ENCODE results near the gene PHKB. TPM values are rescaled to one million over a fixed set of nuclear protein-coding genes. Genes with fewer than 3 reads are reported as not detected.

The PHKB gene
- total RNA-seq, 2 donors from 2014 or later = 75.7 to 93.8 TPM

- Histone ChIP-seq H3K36me3 (peaks cover 7% of the 10 kb centered on the region), H3K27ac (no peak overlapping the region), H3K4me3 (no peak overlapping the region), H3K27me3 (replicated peaks; ENCODE audit: insufficient read depth) (no peaks in the 10 kb centered on the region), H3K4me1 (ENCODE audit: control insufficient read depth in 1 of 2, low read depth in 2 of 2) (peaks cover 21 to 28% of the 10 kb centered on the region in 2 donors), H3K9me3 (no peaks in the 10 kb centered on the region)
- no peak for ATAC-seq (ENCODE audit: insufficient number of reproducible peaks, low FRiP score, low read depth)
- DNase-seq (ENCODE audit: low spot score) = no peak
- no peak for TF ChIP-seq CTCF (IDR thresholded peaks at IDR 0.05)
Observed at GRCh38 chr16:47458331-47458730, 2.8 kb upstream of the PHKB start.

- Histone ChIP-seq H3K27me3 (replicated peaks; ENCODE audit: insufficient read depth) (no peaks in the 10 kb centered on the region), H3K36me3 (no peaks in the 10 kb centered on the region), H3K9me3 (no peaks in the 10 kb centered on the region), H3K4me1 (ENCODE audit: control insufficient read depth in 1 of 2, low read depth in 2 of 2) (peaks cover 23 to 40% of the 10 kb centered on the region in 2 donors), H3K4me3 (peak overlapping the region; percentile 77), H3K27ac (peak overlapping the region; percentile 98 to 99)
- DNase-seq (ENCODE audit: low spot score) (no peak), ATAC-seq (ENCODE audit: insufficient number of reproducible peaks, low FRiP score, low read depth) (no peak)
- TF ChIP-seq CTCF (IDR thresholded peaks at IDR 0.05) = no peak
Observed at GRCh38 chr16:47459603-47460002, 1.5 kb upstream of the PHKB start.

GRCh38 chr16:47460359-47460710 lies 796 bp upstream of the PHKB start:
- no peak for TF ChIP-seq CTCF (IDR thresholded peaks at IDR 0.05)

GRCh38 chr16:47461598-47462266 lies 601 bp downstream of the PHKB start:
- peak overlapping the region; percentile 77 for H3K4me3 ChIP-seq
- no peaks in the 10 kb centered on the region for H3K9me3 ChIP-seq
- ATAC-seq (ENCODE audit: insufficient number of reproducible peaks, low FRiP score, low read depth) = peak; percentile 29
- TF ChIP-seq CTCF (IDR thresholded peaks at IDR 0.05) = no peak
- no peaks in the 10 kb centered on the region for H3K36me3 ChIP-seq
- H3K27me3 ChIP-seq (replicated peaks; ENCODE audit: insufficient read depth) = no peaks in the 10 kb centered on the region
- no peak for DNase-seq (ENCODE audit: low spot score)
- peaks cover 26 to 47% of the 10 kb centered on the region in 2 donors for H3K4me1 ChIP-seq (ENCODE audit: control insufficient read depth in 1 of 2, low read depth in 2 of 2)
- peak overlapping the region; percentile 98 to 99 for H3K27ac ChIP-seq

More at GRCh38 chr16:47460359-47460710, 796 bp upstream of the PHKB start:
- Histone ChIP-seq H3K4me3 (peak overlapping the region; percentile 77), H3K36me3 (no peaks in the 10 kb centered on the region), H3K27me3 (replicated peaks; ENCODE audit: insufficient read depth) (no peaks in the 10 kb centered on the region), H3K9me3 (no peaks in the 10 kb centered on the region), H3K4me1 (ENCODE audit: control insufficient read depth in 1 of 2, low read depth in 2 of 2) (peaks cover 26 to 47% of the 10 kb centered on the region in 2 donors), H3K27ac (peak overlapping the region; percentile 98 to 99)
- DNase-seq (ENCODE audit: low spot score) = no peak
- no peak for ATAC-seq (ENCODE audit: insufficient number of reproducible peaks, low FRiP score, low read depth)

- no peak for DNase-seq (ENCODE audit: low spot score)
- H3K9me3 ChIP-seq = no peaks in the 10 kb centered on the region
- no peak overlapping the region for H3K4me3 ChIP-seq
- TF ChIP-seq CTCF (IDR thresholded peaks at IDR 0.05) = no peak
- ATAC-seq (ENCODE audit: insufficient number of reproducible peaks, low FRiP score, low read depth) = no peak
- no peaks in the 10 kb centered on the region for H3K27me3 ChIP-seq (replicated peaks; ENCODE audit: insufficient read depth)
- no peaks in the 10 kb centered on the region for H3K36me3 ChIP-seq
- H3K4me1 ChIP-seq (ENCODE audit: control insufficient read depth in 1 of 2, low read depth in 2 of 2) = peaks cover 26 to 47% of the 10 kb centered on the region in 2 donors
- H3K27ac ChIP-seq = no peak overlapping the region
Observed at GRCh38 chr16:47463771-47464624, 2.9 kb downstream of the PHKB start.
